ENCODE measurements around the gene TAMALIN. TPM values are rescaled to one million over a fixed set of nuclear protein-coding genes. Genes with fewer than 3 reads are reported as not detected.
A peak's percentile ranks its signal among the peaks of the same experiment; 100 is the strongest.

Gene TAMALIN
- polyA plus RNA-seq, 1 experiment = 7.2 TPM

GRCh38 chr12:52022841-52023181, 16.1 kb downstream of the TAMALIN start:
- DNase-seq (ENCODE audit: low read depth, low spot score) = no peak
- TF ChIP-seq CTCF (IDR thresholded peaks at IDR 0.05; ENCODE audit: low read depth, low read length) = no peak
- CTCF ChIA-PET = interaction anchor here (0.7 to 15.2 kb wide), 21 partner anchors 10 to 742 kb away, joined by 3 to 624 read pairs (median 5); partner anchors contain the start of genes ACVRL1, ATG101, NR4A1 and SMIM41

GRCh38 chr12:52023182-52023975, 16.6 kb downstream of the TAMALIN start:
- ChIA-PET POLR2A (interaction anchor here (0.5 to 4.4 kb wide), 5 partner anchors 13 to 31 kb away, joined by 3 to 28 read pairs (median 5); partner anchors contain the start of gene TAMALIN), CTCF (interaction anchor here (0.6 to 15.2 kb wide), 28 partner anchors 9 to 858 kb away, joined by 3 to 624 read pairs (median 4); partner anchors contain the start of genes ACVRL1, ATG101, NR4A1 and POU6F1)
- Histone ChIP-seq H3K9me3 (ENCODE audit: control insufficient read depth, insufficient read depth, low read length) (no peaks in the 10 kb centered on the region), H3K27ac (ENCODE audit: low read depth, low read length) (peak overlapping the region; percentile 11), H3K27me3 (ENCODE audit: control insufficient read depth, insufficient read depth, low read length) (no peaks in the 10 kb centered on the region), H3K4me3 (ENCODE audit: low read depth, low read length) (peak overlapping the region; percentile 67)
- TF ChIP-seq CTCF (IDR thresholded peaks at IDR 0.05; ENCODE audit: low read depth, low read length) = peak; percentile 89
- DNase-seq (ENCODE audit: low read depth, low spot score) = no peak

More at GRCh38 chr12:52022841-52023181, 16.1 kb downstream of the TAMALIN start:
- Histone ChIP-seq H3K9me3 (ENCODE audit: control insufficient read depth, insufficient read depth, low read length) (no peaks in the 10 kb centered on the region), H3K27ac (ENCODE audit: low read depth, low read length) (no peak overlapping the region), H3K4me3 (ENCODE audit: low read depth, low read length) (peak overlapping the region; percentile 67), H3K27me3 (ENCODE audit: control insufficient read depth, insufficient read depth, low read length) (no peaks in the 10 kb centered on the region)
- POLR2A ChIA-PET = interaction anchor here (0.8 to 4.4 kb wide), 4 partner anchors 12 to 31 kb away, joined by 3 to 28 read pairs (median 6); partner anchors contain the start of gene TAMALIN

- Histone ChIP-seq H3K27ac (ENCODE audit: low read depth, low read length) (no peak overlapping the region), H3K27me3 (ENCODE audit: control insufficient read depth, insufficient read depth, low read length) (no peaks in the 10 kb centered on the region), H3K9me3 (ENCODE audit: control insufficient read depth, insufficient read depth, low read length) (no peaks in the 10 kb centered on the region), H3K4me3 (ENCODE audit: low read depth, low read length) (peak overlapping the region; percentile 67)
- ChIA-PET POLR2A (interaction anchor here (1.3 to 4.4 kb wide), 5 partner anchors 14 to 58 kb away, joined by 9 to 28 read pairs (median 15); partner anchors contain the start of gene TAMALIN), CTCF (interaction anchor here (0.6 to 15.2 kb wide), 30 partner anchors 8 to 857 kb away, joined by 3 to 624 read pairs (median 9); partner anchors contain the start of genes ATG101, NR4A1, POU6F1 and SMIM41)
- TF ChIP-seq CTCF (IDR thresholded peaks at IDR 0.05; ENCODE audit: low read depth, low read length) = no peak; the same call in 1 of the 2 replicates
- DNase-seq (ENCODE audit: low read depth, low spot score) = no peak
Measured at GRCh38 chr12:52023976-52024688, 17.4 kb downstream of the TAMALIN start.

- POLR2A ChIA-PET = interaction anchor here (0.6 to 2.4 kb wide), 8 partner anchors 14 to 150 kb away, joined by 3 to 20 read pairs (median 10); partner anchors contain the start of genes ATG101, NR4A1 and TAMALIN
- no peaks in the 10 kb centered on the region for H3K9me3 ChIP-seq (ENCODE audit: control insufficient read depth, insufficient read depth, low read length)
- DNase-seq (ENCODE audit: low read depth, low spot score) = no peak
- no peaks in the 10 kb centered on the region for H3K27me3 ChIP-seq (ENCODE audit: control insufficient read depth, insufficient read depth, low read length)
- CTCF ChIA-PET = interaction anchor here (0.7 to 15.2 kb wide), 48 partner anchors 10 to 978 kb away, joined by 3 to 624 read pairs (median 5); partner anchors contain the start of genes ATG101, NR4A1, SMIM41 and TAMALIN
- H3K27ac ChIP-seq (ENCODE audit: low read depth, low read length) = no peak overlapping the region
- no peak for TF ChIP-seq CTCF (IDR thresholded peaks at IDR 0.05; ENCODE audit: low read depth, low read length)
- no peak overlapping the region for H3K4me3 ChIP-seq (ENCODE audit: low read depth, low read length)
Measured at GRCh38 chr12:52024845-52025230, 18.1 kb downstream of the TAMALIN start.

All from AG04450 (cell line).